ENCODE data around the gene KRTAP12-4.
"Not testable (repeated sequence)": the region's sequence is repeated elsewhere in the genome, so short reads cannot be mapped to it uniquely, and the experiment has no call there.

KRTAP12-4 gene

GRCh38 chr21:44610157-44610843, 44.2 kb downstream of the KRTAP12-4 start:
- not testable (repeated sequence) for DNase-seq (ENCODE audit: low spot score)

GRCh38 chr21:44609193-44609592, 45.3 kb downstream of the KRTAP12-4 start:
- no peak for DNase-seq (ENCODE audit: low spot score)

- no peak for DNase-seq (ENCODE audit: low spot score)
Observed at GRCh38 chr21:44606495-44606894, 48.0 kb downstream of the KRTAP12-4 start.

Measured in Ammon's horn (tissue), 1 donor.